Body of pancreas (tissue), 4 donors: ENCODE measurements around the gene RHOD.

ENCODE experiments used
- CTCF ChIP-seq, 7 experiments: fragments of 450-650 bp in 4 of 7; fragments of 200-600 bp in 3 of 7; sonication (generic) in 3 of 7; IDR thresholded peaks; one replicate each; pipeline ENCODE4 v1.5.1; 2016 to 2019; ENCODE audit warnings: antibody characterized with exemption in 7 of 7
- POLR2A ChIP-seq, 3 donors: fragments of 450-650 bp; IDR thresholded peaks; one replicate each; pipeline ENCODE4 v1.6.1; 2016; ENCODE audit warnings: antibody characterized with exemption in 3 of 3, mild to moderate bottlenecking in 2 of 3

GRCh38 chr11:67015048-67015447, 41.6 kb upstream of the RHOD start:
- TF ChIP-seq CTCF (IDR thresholded peaks at IDR 0.05), result no peak
- TF ChIP-seq POLR2A (IDR thresholded peaks at IDR 0.05), result no peak
